Sigmoid colon (tissue), 7 donors: Measurements from ENCODE around the gene NFATC2IP. TPM values are rescaled to one million over a fixed set of nuclear protein-coding genes. Genes with fewer than 3 reads are reported as not detected.

Experiments used
- DNase-seq: peaks from one replicate; pipeline ENCODE4 v3.0.0-alpha.2; 2019
- H3K27ac ChIP-seq, 4 donors: fragments of 200-600 bp; sonication (generic); one replicate each; pipeline ENCODE4 v1.5.1; 2016 to 2019; ENCODE audit warnings: mild to moderate bottlenecking in 1 of 4
- H3K27me3 ChIP-seq, 3 donors: fragments of 200-600 bp; sonication (generic); one replicate each; pipeline ENCODE4 v1.5.1; 2019; ENCODE audit warnings: mild to moderate bottlenecking in 1 of 3
- H3K36me3 ChIP-seq, 4 donors: fragments of 200-600 bp; sonication (generic); one replicate each; pipeline ENCODE4 v1.5.1; 2016 to 2019
- H3K4me1 ChIP-seq, 4 donors: fragments of 200-600 bp; sonication (generic); one replicate each; pipeline ENCODE4 v1.5.1; 2017 to 2019
- H3K4me3 ChIP-seq, 4 donors: fragments of 200-600 bp; sonication (generic); one replicate each; pipeline ENCODE4 v1.5.1; 2017 to 2019; ENCODE audit warnings: mild to moderate bottlenecking in 2 of 4, moderate library complexity in 1 of 4
- H3K9me3 ChIP-seq, 4 donors: fragments of 200-600 bp in 3 of 4; sonication (generic) in 3 of 4; one replicate each; pipeline versions ENCODE4 v1.5.1 to v1.6.1; 2013 to 2019
- EP300 ChIP-seq, 4 donors: sonication (generic); formaldehyde crosslinking; IDR thresholded peaks; one replicate each; pipeline ENCODE4 v1.6.1; 2017; ENCODE audit warnings: antibody characterized with exemption in 4 of 4
- POLR2A ChIP-seq, 2 donors: fragments of 450-650 bp; IDR thresholded peaks; one replicate each; pipeline ENCODE4 v1.6.1; 2016; ENCODE audit warnings: antibody characterized with exemption in 2 of 2, mild to moderate bottlenecking in 2 of 2, moderate library complexity in 2 of 2
- POLR2AphosphoS5 ChIP-seq, 4 donors: sonication (generic); formaldehyde crosslinking; IDR thresholded peaks; one replicate each; pipeline ENCODE4 v1.6.1; 2017; ENCODE audit warnings: antibody characterized with exemption in 4 of 4
- WGBS, 2 donors: extraction: QIAGEN DNeasy Blood & Tissue Kit; methylation state at CpG; one replicate each; pipeline ENCODE4 v1.1.7; 2013; 5-methylcytosine and 5-hydroxymethylcytosine counted together
- intact Hi-C: fragments of 100-400 bp; cut with DNase I; formaldehyde crosslinking; loops from one replicate; pipeline ENCODE4 v1.15.1; 2023
- polyA plus RNA-seq, 3 donors: library from polyadenylated mRNA; stranded (reverse); fragments of 200-250 nt; gene quantifications; one replicate each; pipeline ENCODE4 v1.2.3, GENCODE V29; 2013
- total RNA-seq, 4 donors: library from RNA; depleted of rRNA; stranded (reverse); fragments of >200 nt; gene quantifications; one replicate each; pipeline ENCODE4 v1.1.0, GENCODE V29; 2016
- TF ChIP-seq, protein P1 (sequence below), 4 experiments: fragments of 450-650 bp in 3 of 4; fragments of 200-600 bp in 1 of 4; IDR thresholded peaks; one replicate each; pipeline ENCODE4 v1.5.1; 2016 to 2019; ENCODE audit warnings: antibody characterized with exemption in 4 of 4, mild to moderate bottlenecking in 3 of 4, moderate library complexity in 2 of 4
- donor health status: healthy with polysubstance abuse.
- donor health status: Bipolar disorder and iron deficiency.
- donor health status: healthy.

NFATC2IP gene
- total and polyA plus RNA-seq, 7 donors, result 12.6 to 42.5 (median 20.8) TPM

- peaks cover 4 to 50% (median 18%) of the 10 kb centered on the region in 4 donors for H3K36me3 ChIP-seq
- H3K27me3 ChIP-seq, result no peaks in the 10 kb centered on the region
- no peak overlapping the region for H3K27ac ChIP-seq
- TF ChIP-seq, protein P1, sequence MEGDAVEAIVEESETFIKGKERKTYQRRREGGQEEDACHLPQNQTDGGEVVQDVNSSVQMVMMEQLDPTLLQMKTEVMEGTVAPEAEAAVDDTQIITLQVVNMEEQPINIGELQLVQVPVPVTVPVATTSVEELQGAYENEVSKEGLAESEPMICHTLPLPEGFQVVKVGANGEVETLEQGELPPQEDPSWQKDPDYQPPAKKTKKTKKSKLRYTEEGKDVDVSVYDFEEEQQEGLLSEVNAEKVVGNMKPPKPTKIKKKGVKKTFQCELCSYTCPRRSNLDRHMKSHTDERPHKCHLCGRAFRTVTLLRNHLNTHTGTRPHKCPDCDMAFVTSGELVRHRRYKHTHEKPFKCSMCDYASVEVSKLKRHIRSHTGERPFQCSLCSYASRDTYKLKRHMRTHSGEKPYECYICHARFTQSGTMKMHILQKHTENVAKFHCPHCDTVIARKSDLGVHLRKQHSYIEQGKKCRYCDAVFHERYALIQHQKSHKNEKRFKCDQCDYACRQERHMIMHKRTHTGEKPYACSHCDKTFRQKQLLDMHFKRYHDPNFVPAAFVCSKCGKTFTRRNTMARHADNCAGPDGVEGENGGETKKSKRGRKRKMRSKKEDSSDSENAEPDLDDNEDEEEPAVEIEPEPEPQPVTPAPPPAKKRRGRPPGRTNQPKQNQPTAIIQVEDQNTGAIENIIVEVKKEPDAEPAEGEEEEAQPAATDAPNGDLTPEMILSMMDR (IDR thresholded peaks at IDR 0.05), result no peak
- TF ChIP-seq POLR2A (IDR thresholded peaks at IDR 0.05) (no peak), POLR2AphosphoS5 (IDR thresholded peaks at IDR 0.05) (no peak)
- 30 to 66% methylated on average over 19 of the region's 19 CpGs for WGBS, 2 donors
- intact Hi-C loops, result no loop called here
- DNase-seq, result no peak
- H3K4me1 ChIP-seq, result no peaks in the 10 kb centered on the region
- H3K4me3 ChIP-seq, result no peak overlapping the region
- H3K9me3 ChIP-seq, result no peaks in the 10 kb centered on the region
Observed at GRCh38 chr16:28910086-28911031, 40.4 kb upstream of the NFATC2IP start.

GRCh38 chr16:28912558-28912957 lies 38.2 kb upstream of the NFATC2IP start:
- intact Hi-C loops, result no loop called here
- H3K36me3 ChIP-seq, result peaks cover 4 to 57% (median 20%) of the 10 kb centered on the region in 4 donors
- H3K27me3 ChIP-seq, result no peaks in the 10 kb centered on the region
- DNase-seq, result no peak
- no peak overlapping the region for H3K4me3 ChIP-seq
- H3K27ac ChIP-seq, result no peak overlapping the region
- no peaks in the 10 kb centered on the region for H3K4me1 ChIP-seq
- WGBS, 2 donors, result 87 to 93% methylated on average over 12 of the region's 12 CpGs
- H3K9me3 ChIP-seq, result no peaks in the 10 kb centered on the region
- no peak for TF ChIP-seq EP300 (IDR thresholded peaks at IDR 0.05)
- no peak for TF ChIP-seq POLR2AphosphoS5 (IDR thresholded peaks at IDR 0.05)

DNA sequence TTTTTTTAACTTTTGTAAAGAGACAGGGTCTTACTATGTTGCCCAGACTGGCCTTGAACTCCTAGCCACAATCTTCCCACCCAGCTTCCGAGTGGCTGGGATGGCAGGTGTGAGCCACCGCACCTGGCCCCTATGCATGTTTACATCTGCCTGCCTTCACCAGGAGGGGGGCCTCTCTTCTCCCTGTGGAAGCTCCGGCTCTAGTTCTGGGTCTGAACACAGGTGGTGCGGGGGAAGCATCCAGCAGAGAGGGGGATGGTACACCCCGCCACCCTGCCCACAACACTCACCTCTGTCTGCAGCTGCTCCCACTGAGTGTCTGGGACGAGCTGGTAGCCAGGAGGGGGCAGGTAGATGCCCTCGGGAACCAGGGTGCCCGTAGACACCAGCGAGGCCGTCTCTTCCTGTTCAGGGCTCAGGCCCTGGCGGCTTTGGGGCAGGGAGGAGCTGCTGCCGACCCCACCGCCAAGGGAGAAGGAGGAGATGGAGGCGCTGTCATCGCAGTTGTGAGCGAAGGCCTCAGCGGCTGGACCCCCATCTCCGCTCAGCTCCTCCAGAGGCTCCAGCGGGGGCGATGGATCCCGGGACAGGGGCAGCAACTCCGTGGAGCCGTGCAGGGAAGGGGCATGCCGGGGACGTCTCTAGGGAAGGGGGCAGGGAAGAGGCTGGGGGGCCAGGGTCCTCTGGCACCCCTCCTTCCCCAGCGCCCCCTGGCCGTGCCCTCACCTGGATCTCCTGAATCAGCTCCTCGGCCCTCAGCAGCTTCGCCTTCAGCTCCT lies 36.6 kb upstream of the NFATC2IP start:
- H3K9me3 ChIP-seq, result no peaks in the 10 kb centered on the region
- no peak overlapping the region for H3K27ac ChIP-seq
- no peaks in the 10 kb centered on the region for H3K27me3 ChIP-seq
- TF ChIP-seq, protein P1 (IDR thresholded peaks at IDR 0.05), result no peak
- TF ChIP-seq EP300 (IDR thresholded peaks at IDR 0.05), result no peak
- no peak for TF ChIP-seq POLR2A (IDR thresholded peaks at IDR 0.05)
- no peak for TF ChIP-seq POLR2AphosphoS5 (IDR thresholded peaks at IDR 0.05)
- intact Hi-C loops, result no loop called here
- no peaks in the 10 kb centered on the region for H3K4me1 ChIP-seq
- H3K4me3 ChIP-seq, result no peak overlapping the region
- peaks cover 0 to 61% (median 20%) of the 10 kb centered on the region in 4 donors for H3K36me3 ChIP-seq
- WGBS, 2 donors, result 93% methylated on average over 29 of the region's 29 CpGs
- DNase-seq, result no peak

DNA sequence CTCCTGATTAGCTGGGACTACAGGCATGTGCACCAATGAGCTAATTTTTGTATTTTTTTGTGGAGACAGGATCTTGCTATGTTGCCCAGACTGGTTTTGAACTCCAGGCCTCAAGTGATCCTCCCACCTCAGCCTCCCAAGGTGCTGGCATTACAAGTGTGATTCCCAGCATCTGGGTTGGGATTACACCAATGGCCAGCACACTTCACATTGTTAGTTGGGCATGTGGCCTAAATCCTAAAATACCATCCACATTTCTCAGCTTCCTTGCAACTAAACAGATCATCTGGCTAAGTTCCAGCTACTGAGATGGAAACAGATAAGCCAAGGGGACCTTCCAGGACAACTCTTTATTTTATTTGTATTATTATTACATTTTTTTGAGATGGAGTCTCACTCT lies 35.6 kb upstream of the NFATC2IP start:
- no peak for DNase-seq
- Histone ChIP-seq H3K27me3 (no peaks in the 10 kb centered on the region), H3K9me3 (no peaks in the 10 kb centered on the region), H3K36me3 (peaks cover 0 to 67% (median 25%) of the 10 kb centered on the region in 4 donors), H3K4me1 (no peaks in the 10 kb centered on the region), H3K27ac (no peak overlapping the region), H3K4me3 (no peak overlapping the region)
- intact Hi-C loops, result no loop called here
- TF ChIP-seq EP300 (IDR thresholded peaks at IDR 0.05), result no peak
- no peak for TF ChIP-seq POLR2AphosphoS5 (IDR thresholded peaks at IDR 0.05)
- TF ChIP-seq POLR2A (IDR thresholded peaks at IDR 0.05), result no peak
- TF ChIP-seq, protein P1 (IDR thresholded peaks at IDR 0.05), result no peak

DNA sequence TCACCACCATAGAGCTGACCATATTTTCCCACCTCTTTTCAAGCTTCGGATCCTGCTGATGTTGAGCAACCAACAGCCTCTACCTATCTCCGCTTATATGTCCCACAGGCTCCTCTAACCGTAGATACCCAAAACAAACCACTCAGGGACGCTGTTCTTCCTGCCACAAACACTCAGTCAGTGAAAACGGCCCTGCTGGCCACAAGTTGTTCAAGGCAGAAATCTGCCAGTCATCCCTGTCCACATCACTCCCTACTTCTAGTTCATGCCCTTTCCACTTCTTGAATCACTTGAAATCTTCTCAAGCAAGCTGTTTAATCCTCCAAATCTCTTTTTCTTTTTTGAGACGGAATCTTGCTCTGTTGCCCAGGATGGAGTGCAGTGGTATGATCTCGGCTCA lies 33.6 kb upstream of the NFATC2IP start:
- Histone ChIP-seq H3K4me1 (no peaks in the 10 kb centered on the region), H3K27me3 (no peaks in the 10 kb centered on the region), H3K36me3 (peaks cover 0 to 54% (median 25%) of the 10 kb centered on the region in 4 donors), H3K27ac (no peak overlapping the region), H3K9me3 (no peaks in the 10 kb centered on the region), H3K4me3 (no peak overlapping the region)
- no peak for TF ChIP-seq EP300 (IDR thresholded peaks at IDR 0.05)
- no peak for TF ChIP-seq POLR2AphosphoS5 (IDR thresholded peaks at IDR 0.05)
- no peak for TF ChIP-seq POLR2A (IDR thresholded peaks at IDR 0.05)
- TF ChIP-seq, protein P1 (IDR thresholded peaks at IDR 0.05), result no peak
- intact Hi-C loops, result no loop called here
- no peak for DNase-seq
- WGBS, 2 donors, result 93 to 94% methylated on average over 7 of the region's 7 CpGs
